Measurements from ENCODE around the gene TMEM50A.
"Not testable (repeated sequence)": the region's sequence is repeated elsewhere in the genome, so short reads cannot be mapped to it uniquely, and the experiment has no call there.

Gene TMEM50A

GRCh38 chr1:25336922-25337354 is 1.2 kb upstream of the TMEM50A start:
- DNase-seq (ENCODE audit: low read depth in 2 of 2): not testable (repeated sequence)

GRCh38 chr1:25337483-25338187 is 499 bp upstream of the TMEM50A start:
- DNase-seq (ENCODE audit: low read depth in 2 of 2): not testable (repeated sequence)

- DNase-seq (ENCODE audit: low read depth in 2 of 2): no peak
These were observed 852 bp downstream of the TMEM50A start for GRCh38 chr1:25338986-25339385.

GRCh38 chr1:25341746-25342145 is 3.6 kb downstream of the TMEM50A start:
- no peak for DNase-seq (ENCODE audit: low read depth in 2 of 2)

GRCh38 chr1:25342846-25343245 is 4.7 kb downstream of the TMEM50A start:
- no peak for DNase-seq (ENCODE audit: low read depth in 2 of 2)

GRCh38 chr1:25343872-25344271 is 5.7 kb downstream of the TMEM50A start:
- DNase-seq (ENCODE audit: low read depth in 2 of 2): no peak

- DNase-seq (ENCODE audit: low read depth in 2 of 2): no peak
These were observed 9.4 kb downstream of the TMEM50A start for GRCh38 chr1:25347556-25347955.

GRCh38 chr1:25349606-25350005 is 11.5 kb downstream of the TMEM50A start:
- no peak for DNase-seq (ENCODE audit: low read depth in 2 of 2)

- no peak for DNase-seq (ENCODE audit: low read depth in 2 of 2)
These were observed 17.8 kb downstream of the TMEM50A start for GRCh38 chr1:25355841-25356395.

GRCh38 chr1:25356441-25356840 is 18.3 kb downstream of the TMEM50A start:
- DNase-seq (ENCODE audit: low read depth in 2 of 2): no peak

GRCh38 chr1:25356848-25357247 is 18.7 kb downstream of the TMEM50A start:
- DNase-seq (ENCODE audit: low read depth in 2 of 2): no peak

- no peak for DNase-seq (ENCODE audit: low read depth in 2 of 2)
These were observed 22.8 kb downstream of the TMEM50A start for GRCh38 chr1:25360596-25361581.

GRCh38 chr1:25361901-25362300 is 23.8 kb downstream of the TMEM50A start:
- no peak for DNase-seq (ENCODE audit: low read depth in 2 of 2)

GRCh38 chr1:25362634-25363559 is 24.8 kb downstream of the TMEM50A start:
- DNase-seq (ENCODE audit: low read depth in 2 of 2): not testable (repeated sequence)

- DNase-seq (ENCODE audit: low read depth in 2 of 2): no peak
These were observed 31.1 kb downstream of the TMEM50A start for GRCh38 chr1:25369241-25369640.

- DNase-seq (ENCODE audit: low read depth in 2 of 2): not testable (repeated sequence)
These were observed 31.6 kb downstream of the TMEM50A start for GRCh38 chr1:25369691-25370271.

- DNase-seq (ENCODE audit: low read depth in 2 of 2): not testable (repeated sequence)
These were observed 33.6 kb downstream of the TMEM50A start for GRCh38 chr1:25371757-25372156.

- not testable (repeated sequence) for DNase-seq (ENCODE audit: low read depth in 2 of 2)
These were observed 40.2 kb downstream of the TMEM50A start for GRCh38 chr1:25378367-25378766.

GRCh38 chr1:25382543-25382942 is 44.4 kb downstream of the TMEM50A start:
- not testable (repeated sequence) for DNase-seq (ENCODE audit: low read depth in 2 of 2)

- not testable (repeated sequence) for DNase-seq (ENCODE audit: low read depth in 2 of 2)
These were observed 45.0 kb downstream of the TMEM50A start for GRCh38 chr1:25383090-25383489.

GRCh38 chr1:25383875-25384274 is 45.7 kb downstream of the TMEM50A start:
- DNase-seq (ENCODE audit: low read depth in 2 of 2): not testable (repeated sequence)
